Measurements from ENCODE around the gene DIPK1B.
"Not testable (repeated sequence)": the region's sequence is repeated elsewhere in the genome, so short reads cannot be mapped to it uniquely, and the experiment has no call there.

The DIPK1B gene

GRCh38 chr9:136700304-136700703 lies 12.1 kb upstream of the DIPK1B start:
- H3K9me3 ChIP-seq (ENCODE audit: severe bottlenecking) = no peaks in the 10 kb centered on the region
- DNase-seq (ENCODE audit: low spot score) = no peak
- H3K36me3 ChIP-seq (ENCODE audit: low read depth) = no peaks in the 10 kb centered on the region
- TF ChIP-seq CTCF (IDR thresholded peaks at IDR 0.05; ENCODE audit: poor library complexity, severe bottlenecking) = no peak
- H3K4me3 ChIP-seq (ENCODE audit: severe bottlenecking) = no peak overlapping the region
- ATAC-seq (ENCODE audit: low read depth) = peak; percentile 30; the same call in 1 of the 3 replicates
- no peaks in the 10 kb centered on the region for H3K4me1 ChIP-seq (ENCODE audit: insufficient read depth, poor library complexity, severe bottlenecking)
- no peak overlapping the region for H3K27ac ChIP-seq (ENCODE audit: poor library complexity, severe bottlenecking)
- H3K27me3 ChIP-seq (ENCODE audit: insufficient read depth, poor library complexity, severe bottlenecking) = peaks cover 7% of the 10 kb centered on the region

- ATAC-seq (ENCODE audit: low read depth) (no peak; the same call in 2 of the 3 replicates), DNase-seq (ENCODE audit: low spot score) (no peak)
- Histone ChIP-seq H3K36me3 (ENCODE audit: low read depth) (no peaks in the 10 kb centered on the region), H3K9me3 (ENCODE audit: severe bottlenecking) (no peaks in the 10 kb centered on the region), H3K27me3 (ENCODE audit: insufficient read depth, poor library complexity, severe bottlenecking) (peaks cover 7% of the 10 kb centered on the region), H3K4me3 (ENCODE audit: severe bottlenecking) (no peak overlapping the region), H3K4me1 (ENCODE audit: insufficient read depth, poor library complexity, severe bottlenecking) (no peaks in the 10 kb centered on the region), H3K27ac (ENCODE audit: poor library complexity, severe bottlenecking) (no peak overlapping the region)
- no peak for TF ChIP-seq CTCF (IDR thresholded peaks at IDR 0.05; ENCODE audit: poor library complexity, severe bottlenecking)
Measured at GRCh38 chr9:136700959-136701667, 11.3 kb upstream of the DIPK1B start.

GRCh38 chr9:136701668-136702053 lies 10.7 kb upstream of the DIPK1B start:
- no peak overlapping the region for H3K4me3 ChIP-seq (ENCODE audit: severe bottlenecking)
- TF ChIP-seq CTCF (IDR thresholded peaks at IDR 0.05; ENCODE audit: poor library complexity, severe bottlenecking) = no peak
- peaks cover 7% of the 10 kb centered on the region for H3K27me3 ChIP-seq (ENCODE audit: insufficient read depth, poor library complexity, severe bottlenecking)
- no peaks in the 10 kb centered on the region for H3K9me3 ChIP-seq (ENCODE audit: severe bottlenecking)
- H3K36me3 ChIP-seq (ENCODE audit: low read depth) = no peaks in the 10 kb centered on the region
- no peak for DNase-seq (ENCODE audit: low spot score)
- no peaks in the 10 kb centered on the region for H3K4me1 ChIP-seq (ENCODE audit: insufficient read depth, poor library complexity, severe bottlenecking)
- H3K27ac ChIP-seq (ENCODE audit: poor library complexity, severe bottlenecking) = no peak overlapping the region
- no peak for ATAC-seq (ENCODE audit: low read depth)

GRCh38 chr9:136703276-136703860 lies 9.0 kb upstream of the DIPK1B start:
- Histone ChIP-seq H3K4me3 (ENCODE audit: severe bottlenecking) (no peak overlapping the region), H3K4me1 (ENCODE audit: insufficient read depth, poor library complexity, severe bottlenecking) (no peaks in the 10 kb centered on the region), H3K9me3 (ENCODE audit: severe bottlenecking) (no peaks in the 10 kb centered on the region), H3K36me3 (ENCODE audit: low read depth) (no peaks in the 10 kb centered on the region), H3K27ac (ENCODE audit: poor library complexity, severe bottlenecking) (no peak overlapping the region), H3K27me3 (ENCODE audit: insufficient read depth, poor library complexity, severe bottlenecking) (peaks cover 7% of the 10 kb centered on the region)
- no peak for DNase-seq (ENCODE audit: low spot score)
- TF ChIP-seq CTCF (IDR thresholded peaks at IDR 0.05; ENCODE audit: poor library complexity, severe bottlenecking) = no peak
- ATAC-seq (ENCODE audit: low read depth) = no peak

GRCh38 chr9:136704741-136705140 lies 7.6 kb upstream of the DIPK1B start:
- not testable (repeated sequence) for H3K4me1 ChIP-seq (ENCODE audit: insufficient read depth, poor library complexity, severe bottlenecking); DNase-seq (ENCODE audit: low spot score); ATAC-seq (ENCODE audit: low read depth); H3K4me3 ChIP-seq (ENCODE audit: severe bottlenecking); H3K27ac ChIP-seq (ENCODE audit: poor library complexity, severe bottlenecking); H3K36me3 ChIP-seq (ENCODE audit: low read depth); H3K27me3 ChIP-seq (ENCODE audit: insufficient read depth, poor library complexity, severe bottlenecking); H3K9me3 ChIP-seq (ENCODE audit: severe bottlenecking)

All from RWPE2 (cell line).